ENCODE data around the gene HIPK4.

The HIPK4 gene

DNA sequence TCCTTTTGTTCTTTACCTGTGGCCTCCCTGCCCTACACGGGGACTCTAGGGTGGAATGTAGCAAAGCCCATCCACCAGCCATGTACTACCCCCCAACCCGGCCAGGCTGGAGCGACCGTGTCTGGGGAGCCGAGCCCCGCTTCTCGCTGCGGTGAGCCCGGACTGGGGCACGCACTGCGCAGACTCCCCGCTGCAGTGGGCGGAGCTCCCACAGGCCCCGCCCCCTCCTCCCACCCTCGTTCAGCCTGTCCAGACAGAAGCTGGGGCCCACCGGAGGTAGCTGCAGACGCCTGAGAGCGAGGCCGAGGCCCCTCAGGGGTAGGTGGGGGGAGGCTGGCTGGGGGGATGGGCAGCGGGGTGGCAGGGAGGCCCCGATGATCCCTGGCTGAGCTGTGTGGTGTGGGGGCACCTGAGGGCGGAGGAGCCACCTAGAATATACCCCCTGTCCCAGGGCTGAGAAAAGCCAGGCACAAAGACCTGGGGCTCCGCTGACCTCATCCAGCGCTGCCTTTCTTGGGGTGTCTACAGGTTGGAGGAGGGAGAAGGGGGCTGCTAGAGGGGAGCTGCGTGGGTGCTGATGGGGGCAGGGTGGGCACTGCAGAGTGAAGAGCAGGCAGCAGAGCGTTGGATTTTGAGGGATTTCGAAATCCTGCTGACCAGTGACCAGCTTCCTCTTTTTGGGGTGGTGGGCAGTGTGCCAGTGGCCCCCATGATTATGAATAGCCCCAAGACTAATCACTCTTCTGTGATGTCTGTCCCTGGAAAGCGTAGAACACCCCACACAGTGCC lies 24.2 kb downstream of the HIPK4 start:
- peak; percentile 97 for DNase-seq

DNA sequence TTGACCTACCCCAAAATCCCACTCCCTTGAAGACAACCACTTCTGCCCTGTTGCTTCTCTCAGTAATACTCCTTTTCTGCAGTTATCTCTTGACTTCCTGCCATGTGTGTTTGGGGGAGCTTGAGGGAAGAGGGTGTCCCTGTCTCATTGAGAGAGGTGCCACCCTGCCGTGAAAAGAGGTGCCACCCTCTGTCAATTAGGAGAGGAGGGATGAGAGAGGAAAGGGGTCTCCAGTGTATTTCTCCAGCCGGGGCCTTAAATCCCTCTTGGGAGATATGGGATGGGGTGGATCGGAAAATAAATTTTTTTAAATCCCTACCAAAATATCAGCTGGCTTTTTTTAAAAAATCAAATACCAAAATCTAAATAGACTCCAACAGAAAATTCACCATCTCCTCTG lies 25.0 kb downstream of the HIPK4 start:
- DNase-seq = no peak

DNA sequence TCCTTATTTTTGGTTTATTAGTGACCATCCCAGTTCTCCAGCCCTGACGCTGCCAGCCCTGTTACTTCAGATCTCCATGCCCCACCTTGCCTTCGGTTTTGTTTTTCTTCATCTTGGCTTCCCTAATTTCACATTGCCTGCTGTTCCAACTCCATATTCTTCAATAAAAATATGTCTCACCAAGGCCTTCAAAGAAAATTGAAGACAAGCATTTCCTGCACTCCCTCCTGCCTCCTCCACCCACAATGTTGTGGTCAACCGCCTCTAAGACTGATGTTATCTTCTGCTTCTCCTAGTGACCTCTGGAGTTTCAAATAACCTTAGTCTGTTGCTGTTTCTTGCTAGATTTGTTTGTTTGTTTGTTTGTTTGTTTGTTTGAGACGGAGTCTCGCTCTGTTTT lies 26.9 kb downstream of the HIPK4 start:
- no peak for DNase-seq

DNA sequence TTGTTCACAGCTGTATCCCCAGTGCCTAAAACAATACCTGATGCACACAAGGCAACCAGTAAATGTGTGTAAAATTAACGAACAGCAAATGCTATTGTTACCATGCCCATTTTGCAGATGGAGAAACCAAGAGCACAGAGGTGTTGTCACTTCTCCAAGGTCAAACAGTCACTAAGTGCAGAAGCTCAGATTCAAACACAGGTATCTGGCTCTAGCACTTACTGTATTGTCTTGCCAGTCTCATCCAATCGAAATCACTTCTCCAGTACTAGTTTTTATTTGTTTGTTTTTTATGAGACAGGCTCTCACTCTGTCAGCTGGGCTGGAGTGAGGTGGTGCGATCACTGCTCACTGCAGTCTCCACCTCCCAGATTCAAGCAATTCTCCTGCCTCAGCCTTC lies 27.8 kb downstream of the HIPK4 start:
- no peak for DNase-seq

DNA sequence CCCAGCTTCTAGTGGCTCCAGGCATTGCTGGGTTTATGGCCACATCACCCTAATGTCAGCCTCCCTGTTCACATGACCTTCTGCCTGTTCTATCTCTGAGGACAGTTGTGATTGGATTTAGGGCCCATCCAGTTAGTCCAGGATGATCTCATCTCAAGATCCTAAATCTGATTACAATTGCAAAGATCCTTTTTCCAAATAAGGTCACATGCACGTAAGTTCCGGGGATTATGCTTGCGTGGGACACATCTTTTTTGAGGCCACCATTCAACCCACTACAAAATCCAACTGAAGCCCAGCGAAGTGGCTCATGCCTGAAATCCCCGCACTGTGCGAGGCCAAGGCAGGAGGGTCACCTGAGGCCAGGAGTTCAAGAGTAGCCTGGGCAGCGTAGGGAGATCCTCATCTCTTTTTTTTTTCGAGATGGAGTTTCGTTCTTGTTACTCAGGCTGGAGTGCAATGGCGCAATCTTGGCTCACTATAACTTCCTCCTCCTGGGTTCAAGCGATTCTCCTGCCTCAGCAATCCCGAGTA lies 29.2 kb downstream of the HIPK4 start:
- DNase-seq = no peak

DNA sequence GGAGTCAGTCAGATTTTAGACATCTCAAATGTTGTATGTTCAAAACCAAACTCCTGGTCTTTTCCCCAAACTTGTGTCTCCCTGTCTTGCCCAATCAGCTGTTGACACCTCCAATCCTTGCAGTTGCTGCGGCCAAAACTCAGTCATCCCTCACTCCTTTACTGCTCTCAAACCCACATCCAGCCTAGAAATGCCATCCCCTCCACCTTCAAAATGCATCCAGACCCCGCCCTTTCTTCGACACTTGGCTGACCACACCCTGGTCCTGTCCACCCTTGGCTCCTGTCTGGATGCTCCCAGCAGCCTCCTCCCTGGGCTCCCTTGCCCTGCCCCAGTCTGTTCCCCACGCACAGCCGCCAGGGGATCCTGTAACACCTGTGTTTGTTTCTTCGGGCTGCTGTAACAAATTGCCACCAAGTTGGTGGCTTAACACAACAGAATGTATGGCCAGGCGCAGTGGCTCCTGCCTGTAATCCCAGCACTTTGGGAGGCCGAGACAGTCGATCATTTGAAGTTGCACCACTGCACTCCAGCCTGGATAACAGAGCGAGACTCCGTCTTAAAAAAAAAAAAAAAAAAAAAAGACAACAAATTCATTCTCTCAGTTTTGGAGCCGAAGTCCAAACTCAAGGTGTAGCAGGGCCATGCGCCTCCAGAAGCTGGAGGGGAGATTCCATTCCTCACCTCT lies 29.8 kb downstream of the HIPK4 start:
- DNase-seq = no peak

DNA sequence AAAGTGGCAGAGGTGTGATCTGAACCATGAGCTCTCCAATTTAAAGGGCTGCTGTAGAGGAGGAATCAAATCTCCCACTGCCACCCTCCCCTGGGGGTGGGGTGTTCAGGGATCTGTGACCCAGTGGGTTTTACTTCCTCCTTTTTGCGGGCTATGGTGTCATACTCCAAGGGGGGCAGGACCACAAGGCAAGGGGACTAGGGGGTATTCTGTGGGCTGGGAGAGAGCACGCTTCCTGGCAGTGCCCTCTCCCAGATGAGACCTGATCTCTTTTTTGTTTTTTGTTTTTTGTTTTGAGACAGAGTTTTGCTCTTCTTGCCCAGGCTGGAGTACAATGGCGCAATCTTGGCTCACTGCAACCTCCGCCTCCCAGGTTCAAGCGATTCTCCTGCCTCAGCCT lies 31.2 kb downstream of the HIPK4 start:
- DNase-seq = no peak

DNA sequence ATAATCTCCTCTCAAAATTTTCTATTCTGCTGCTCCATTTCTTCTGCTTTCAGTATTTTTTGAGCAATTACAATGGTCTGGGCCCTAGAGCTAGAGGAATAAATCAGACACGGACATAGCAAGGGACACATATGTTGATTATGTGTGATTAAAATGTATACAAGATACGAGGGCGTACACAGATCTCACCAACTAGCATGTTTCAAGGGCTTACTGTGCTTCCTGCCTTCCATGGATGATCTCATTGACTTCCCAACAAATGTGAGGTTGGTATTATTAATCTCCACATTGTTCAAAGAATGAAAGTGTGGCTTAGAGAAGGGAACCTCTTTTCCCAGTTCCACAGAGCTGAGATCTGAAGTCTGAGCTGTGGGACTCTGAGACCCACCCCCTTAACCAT lies 32.3 kb downstream of the HIPK4 start:
- no peak for DNase-seq

DNA sequence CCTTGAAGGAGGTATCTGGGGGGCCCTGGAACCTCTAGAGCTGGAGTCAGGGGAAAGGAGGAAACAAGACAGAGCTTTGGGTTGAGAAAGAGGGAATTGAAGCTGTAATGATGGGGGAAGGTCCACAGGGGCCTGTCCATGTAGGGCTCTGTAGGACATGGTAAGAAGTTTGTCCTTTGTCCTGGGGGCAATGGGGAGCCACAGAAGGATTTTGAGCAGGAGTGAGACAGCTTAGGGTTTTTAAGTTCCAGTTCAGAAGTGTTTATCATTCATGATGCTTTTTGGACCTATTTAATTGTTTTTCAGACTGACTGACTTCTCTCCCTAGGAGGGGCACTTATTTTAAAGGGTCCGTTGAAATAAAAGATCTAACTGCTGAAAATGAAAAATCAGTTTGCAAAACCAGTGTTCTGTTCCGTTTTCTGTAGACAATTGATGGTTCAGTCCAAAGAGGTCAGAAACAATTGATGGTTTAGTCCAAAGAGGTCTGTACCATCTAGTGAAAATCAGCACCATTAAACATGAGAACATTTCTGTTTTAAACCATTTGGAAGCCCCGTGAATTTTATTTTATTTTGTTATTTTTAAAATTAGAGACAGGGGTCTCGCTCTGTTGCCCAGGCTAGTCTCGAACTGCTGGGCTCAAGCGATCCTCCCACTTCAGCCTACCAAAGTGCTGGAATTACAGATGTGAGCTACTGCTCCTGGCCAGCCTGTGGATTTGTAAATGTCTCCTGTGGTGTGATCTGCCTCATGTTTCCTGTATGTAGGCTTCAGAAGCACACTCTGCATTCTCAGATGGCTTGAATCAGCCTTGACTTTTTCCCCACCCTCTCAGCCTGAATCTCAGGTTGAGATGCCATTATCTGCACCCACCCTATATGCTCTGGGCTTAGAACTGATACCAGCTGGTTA lies 33.0 kb downstream of the HIPK4 start:
- DNase-seq = no peak

DNA sequence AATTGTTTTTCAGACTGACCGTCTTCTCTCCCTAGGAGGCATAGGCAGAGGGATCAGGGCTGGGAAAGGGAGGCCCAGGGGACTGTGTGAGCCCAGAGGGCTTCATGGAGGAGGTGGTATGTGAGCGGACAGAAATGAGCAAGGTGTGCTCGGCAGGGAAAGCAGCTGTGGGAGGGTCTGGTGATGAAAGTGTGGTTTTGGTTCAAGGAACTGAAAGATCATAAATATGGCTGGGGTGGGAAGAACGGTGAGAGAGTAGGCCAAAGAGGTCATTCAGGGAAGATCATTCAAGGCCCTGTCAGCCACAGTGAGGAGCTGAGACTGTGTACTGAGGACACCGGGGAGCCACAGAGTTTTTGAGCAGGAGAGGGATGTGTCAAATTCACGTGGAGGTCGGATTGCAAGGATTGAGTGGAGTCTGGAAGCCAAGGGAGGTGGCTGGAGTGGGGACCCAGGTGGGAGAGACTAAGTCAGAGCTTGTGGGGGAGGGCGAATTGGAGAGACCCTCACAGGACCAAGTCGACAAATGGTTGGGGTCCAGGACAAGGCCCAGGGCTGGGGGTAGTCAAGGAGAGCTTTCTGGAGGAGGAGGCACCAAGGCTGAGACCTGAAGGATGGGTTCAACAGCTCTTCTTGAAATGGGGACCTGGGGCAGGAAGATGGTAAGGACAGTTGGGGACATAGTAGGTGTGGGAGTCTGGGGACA lies 33.9 kb downstream of the HIPK4 start:
- no peak for DNase-seq

DNA sequence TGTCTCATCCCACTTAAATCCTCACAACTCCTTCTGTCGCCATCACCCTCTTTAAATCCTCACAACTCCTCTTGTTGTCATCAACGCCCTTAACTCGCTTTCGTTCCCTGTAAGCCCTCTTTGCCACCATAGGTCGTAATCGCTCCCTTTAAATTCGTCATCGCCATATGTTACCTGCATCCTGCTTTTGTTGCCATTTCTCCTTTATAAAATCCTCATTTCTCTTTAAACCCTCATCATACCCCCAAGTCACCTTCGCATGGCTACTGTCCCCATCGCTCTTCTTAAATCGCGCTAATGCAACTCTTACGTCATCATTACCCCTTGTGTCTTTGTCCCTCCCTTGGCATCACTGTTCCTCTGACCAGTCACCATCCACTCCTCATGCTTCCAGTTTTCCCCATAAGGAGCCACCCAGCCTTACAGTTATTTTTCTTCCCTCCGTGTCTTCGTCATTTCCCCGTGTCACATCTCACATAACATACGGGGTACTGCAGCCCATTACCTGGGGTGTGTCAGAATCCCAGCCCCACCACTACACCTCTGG lies 40.9 kb downstream of the HIPK4 start:
- DNase-seq = peak; percentile 70

DNA sequence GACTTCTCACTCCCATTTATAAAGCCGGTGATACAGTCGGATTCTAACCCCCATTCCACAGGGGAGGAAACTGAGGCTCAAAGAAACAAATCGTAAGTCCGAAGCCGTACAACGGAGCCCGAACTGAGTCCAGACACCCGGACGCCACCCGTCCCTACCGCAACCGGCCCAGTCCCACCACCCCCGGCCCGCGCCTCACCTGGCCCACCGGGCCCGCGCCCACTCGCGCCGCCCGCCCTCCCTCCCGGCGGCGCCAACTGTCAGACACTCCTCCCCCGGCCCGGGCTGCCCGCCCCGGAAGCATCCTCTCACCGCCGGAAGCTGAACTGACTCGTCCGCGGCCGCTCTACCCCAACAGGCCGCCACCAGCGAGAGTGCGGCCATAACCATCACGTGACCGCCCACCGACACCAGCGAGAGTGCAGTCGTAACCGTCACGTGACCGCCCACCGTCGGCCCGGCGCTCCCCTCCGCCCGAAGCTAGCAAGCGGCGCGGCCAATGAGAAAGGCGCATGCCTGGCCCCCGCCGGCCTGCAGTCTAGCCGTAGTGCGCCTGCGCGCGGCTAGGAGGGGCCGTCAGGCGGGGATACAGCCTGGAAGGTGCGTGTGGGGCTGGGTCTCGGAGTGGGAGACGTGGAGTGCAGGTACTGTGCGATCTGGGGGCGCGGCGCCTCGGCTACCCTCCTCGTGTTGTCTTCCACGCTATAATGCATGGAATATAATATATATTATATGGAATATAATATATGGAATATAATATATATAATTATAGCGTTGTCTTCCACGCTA lies 41.7 kb downstream of the HIPK4 start, which contains the start of the genes C19orf47 and PLD3:
C19orf47 (minus strand) TSS at position 273 of the 789 bp plus-strand sequence. CDS start 6,540 bp downstream, outside the sequence.
PLD3 (plus strand) TSS at position 571 of the 789 bp plus-strand sequence. CDS start 17,789 bp downstream, outside the sequence.
- peak; percentile 99 for DNase-seq

DNA sequence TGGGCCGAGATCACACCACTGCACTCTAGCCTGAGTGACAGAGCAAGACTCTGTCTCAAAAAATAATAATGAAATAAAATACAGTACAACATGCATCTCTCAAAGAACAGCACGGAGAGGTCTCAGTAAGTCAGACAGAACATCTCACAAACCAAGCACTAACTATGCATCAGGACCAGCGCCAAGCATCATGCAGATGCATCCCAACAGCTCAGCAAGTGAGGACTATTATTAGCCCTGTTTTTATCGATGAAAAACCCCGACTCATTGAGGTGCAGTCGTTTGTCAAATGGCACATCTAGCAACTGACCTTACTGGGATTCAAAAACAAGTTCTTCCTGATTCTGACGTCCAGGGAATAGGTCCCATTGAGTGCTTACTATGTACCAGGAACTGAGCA lies 45.6 kb downstream of the HIPK4 start:
- DNase-seq = no peak

DNA sequence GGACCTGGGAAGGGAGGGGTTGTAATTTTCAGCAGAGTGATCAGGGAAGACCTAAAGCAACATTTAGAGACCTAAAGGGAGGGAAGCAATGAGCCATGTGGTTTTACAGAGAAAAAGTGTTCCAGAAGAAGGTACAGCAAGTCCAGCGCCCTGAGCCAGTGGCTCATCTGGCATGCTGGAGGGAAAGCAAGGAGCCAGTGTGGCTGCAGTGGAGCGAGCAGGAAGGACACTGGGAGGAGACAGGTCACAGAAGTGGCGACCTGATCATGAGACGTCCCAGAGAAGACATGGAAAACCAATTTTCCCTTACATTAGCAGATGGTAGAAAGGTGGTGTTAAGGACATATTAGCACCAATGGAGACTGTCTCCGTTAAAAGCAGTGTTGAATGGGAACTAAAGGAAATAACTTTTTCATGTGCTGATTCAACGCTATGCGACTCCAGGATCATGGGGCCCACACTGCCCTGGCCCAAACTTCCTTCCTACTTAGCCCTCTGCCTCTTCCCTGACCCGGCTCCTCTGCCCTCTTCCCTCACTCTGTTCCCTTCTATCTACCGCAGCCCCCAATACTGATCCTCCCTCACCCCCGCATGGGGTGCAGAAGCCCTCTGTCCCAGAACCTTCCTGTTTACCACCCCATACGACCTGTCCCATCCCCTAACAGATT lies 47.2 kb downstream of the HIPK4 start:
- DNase-seq = no peak

DNA sequence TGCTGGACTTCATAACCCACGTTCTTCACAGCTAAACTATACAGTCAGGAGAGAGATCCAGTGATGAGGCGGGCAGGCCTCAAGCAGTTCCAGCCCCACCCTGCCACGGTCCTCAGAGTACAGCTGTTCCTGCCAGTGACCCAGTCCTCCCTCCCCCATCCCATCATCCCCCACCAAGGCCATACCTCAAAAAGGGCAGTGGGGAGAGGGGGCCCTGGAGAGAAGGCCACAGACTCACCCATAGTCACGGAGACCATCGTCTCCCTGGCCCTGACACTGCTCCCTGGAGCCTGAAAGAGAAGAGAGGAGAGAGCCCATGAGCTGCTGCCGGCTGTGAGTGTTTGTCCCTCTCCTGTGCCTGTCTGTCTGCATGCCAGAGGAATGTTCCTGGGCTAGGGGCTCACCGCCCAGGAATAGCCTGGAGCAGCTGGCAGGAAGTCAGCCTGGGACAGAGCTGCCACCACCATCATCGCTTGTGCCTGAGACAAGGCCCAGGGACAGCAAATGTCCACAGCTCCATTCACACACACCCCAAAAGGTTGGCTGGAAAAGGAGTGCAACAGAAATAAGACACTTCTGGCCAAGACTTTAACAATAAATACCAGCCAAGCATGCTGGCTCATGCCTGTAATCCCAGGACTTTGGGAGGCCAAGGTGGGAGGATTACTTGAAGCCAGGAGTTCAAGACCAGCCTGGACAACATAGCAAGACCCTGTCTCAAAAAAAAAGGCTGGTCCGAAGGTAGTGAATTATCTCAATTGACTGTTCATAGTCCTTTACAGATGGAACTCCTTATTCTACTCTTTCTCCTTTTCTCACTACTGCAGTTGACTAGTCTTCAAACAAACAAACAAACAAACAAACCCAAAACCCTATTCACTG lies 48.1 kb downstream of the HIPK4 start:
- peak; percentile 6 for DNase-seq

DNA sequence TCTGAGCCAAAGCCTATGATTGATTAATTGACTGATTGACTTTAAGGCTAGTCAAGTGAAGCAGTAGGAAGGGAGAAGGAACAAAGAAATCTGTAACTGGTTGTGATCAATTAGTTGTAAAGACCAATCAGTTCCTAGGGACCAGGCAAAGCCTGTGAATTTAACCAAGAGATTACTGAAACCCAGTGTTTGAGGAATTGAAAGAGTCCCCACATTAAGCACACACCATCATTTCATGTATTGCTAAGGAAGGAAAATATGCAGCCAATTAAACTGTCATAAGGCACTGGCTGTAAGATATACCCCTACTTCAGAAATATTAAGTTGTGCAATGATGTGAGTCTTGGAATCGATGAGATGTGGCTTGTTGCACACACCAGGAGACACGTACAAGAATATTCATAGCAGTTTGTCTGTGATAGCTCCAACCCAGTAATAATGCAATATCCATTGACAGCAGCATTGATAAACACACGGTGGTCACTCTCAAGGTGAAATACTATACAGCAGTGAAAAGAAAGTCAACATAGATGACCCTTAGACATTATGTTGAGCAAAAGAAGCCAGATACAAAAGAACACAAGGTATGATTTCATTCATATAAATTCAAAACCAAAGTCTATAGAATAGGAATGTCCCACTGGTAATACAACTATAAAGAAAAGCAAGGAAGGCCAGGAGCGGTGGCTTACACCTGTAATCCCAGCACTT lies 50.8 kb downstream of the HIPK4 start:
- no peak for DNase-seq

DNA sequence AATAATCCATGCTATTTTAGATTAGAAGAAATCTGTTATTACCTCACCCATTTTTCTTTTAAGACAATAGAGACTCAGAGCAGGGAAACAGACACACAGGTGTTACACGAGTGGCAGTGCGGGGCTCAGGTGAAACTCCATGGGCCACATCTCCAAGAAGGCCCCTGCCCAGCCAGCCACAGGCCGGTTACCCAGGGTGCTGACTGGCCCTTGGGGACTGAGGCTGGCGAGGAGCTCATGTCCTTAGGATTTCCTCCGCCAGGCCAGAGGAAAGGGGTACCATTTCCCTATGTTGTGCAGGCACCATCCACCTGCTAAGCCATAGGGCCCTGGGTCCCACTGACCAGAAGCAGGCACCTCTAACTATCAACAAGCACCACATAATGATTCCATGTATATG lies 52.4 kb downstream of the HIPK4 start:
- DNase-seq = no peak

DNA sequence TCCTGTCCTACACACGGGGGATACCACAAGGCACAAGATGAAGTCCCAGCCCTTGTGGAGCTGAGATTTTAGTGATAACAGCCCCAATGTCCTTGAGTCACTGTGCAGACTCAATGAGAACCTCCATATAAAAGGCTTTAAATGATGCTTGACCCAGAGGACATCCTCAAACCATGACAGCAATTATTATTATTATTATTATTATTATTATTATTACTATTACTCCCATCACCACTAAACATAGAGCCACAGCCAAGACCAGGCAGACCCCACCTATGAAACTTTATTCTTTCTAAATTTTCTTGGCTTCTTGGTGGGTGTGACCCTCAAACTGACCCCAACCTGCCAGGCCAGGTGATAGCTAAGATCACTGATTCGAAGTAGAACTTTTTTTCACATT lies 52.9 kb downstream of the HIPK4 start:
- DNase-seq = no peak

DNA sequence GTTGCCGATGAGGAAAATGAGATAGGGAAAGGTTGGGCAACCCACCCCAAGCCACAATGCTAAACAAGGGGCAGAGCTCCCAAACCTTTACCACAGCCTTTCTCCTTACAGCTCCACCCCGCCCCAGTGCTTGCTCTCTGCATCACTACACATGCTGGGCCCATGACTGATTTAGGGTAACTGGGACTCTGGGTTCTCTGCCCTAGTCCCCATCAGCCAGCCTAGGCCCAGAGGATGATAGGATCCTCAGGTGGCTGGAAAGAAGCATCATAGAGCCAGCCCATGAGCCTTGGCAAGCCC lies 53.4 kb downstream of the HIPK4 start:
- DNase-seq = no peak
